PC-3 (cell line): ENCODE measurements around the gene CBL.

Experiments
- EZH2phosphoT487 ChIP-seq: fragments of 300-600 bp; sonication (generic); IDR thresholded peaks from 2 replicates; pipeline ENCODE4 v1.6.1; 2018; ENCODE audit warnings: mild to moderate bottlenecking, antibody characterized with exemption, low read length, borderline replicate concordance
- TF ChIP-seq, protein P1 (sequence below): fragments of 300-600 bp; sonication (generic); conservative IDR thresholded peaks from 2 replicates; pipeline ENCODE4 v1.5.1; 2017; ENCODE audit warnings: antibody characterized with exemption, low read depth, mild to moderate bottlenecking, low read length

DNA sequence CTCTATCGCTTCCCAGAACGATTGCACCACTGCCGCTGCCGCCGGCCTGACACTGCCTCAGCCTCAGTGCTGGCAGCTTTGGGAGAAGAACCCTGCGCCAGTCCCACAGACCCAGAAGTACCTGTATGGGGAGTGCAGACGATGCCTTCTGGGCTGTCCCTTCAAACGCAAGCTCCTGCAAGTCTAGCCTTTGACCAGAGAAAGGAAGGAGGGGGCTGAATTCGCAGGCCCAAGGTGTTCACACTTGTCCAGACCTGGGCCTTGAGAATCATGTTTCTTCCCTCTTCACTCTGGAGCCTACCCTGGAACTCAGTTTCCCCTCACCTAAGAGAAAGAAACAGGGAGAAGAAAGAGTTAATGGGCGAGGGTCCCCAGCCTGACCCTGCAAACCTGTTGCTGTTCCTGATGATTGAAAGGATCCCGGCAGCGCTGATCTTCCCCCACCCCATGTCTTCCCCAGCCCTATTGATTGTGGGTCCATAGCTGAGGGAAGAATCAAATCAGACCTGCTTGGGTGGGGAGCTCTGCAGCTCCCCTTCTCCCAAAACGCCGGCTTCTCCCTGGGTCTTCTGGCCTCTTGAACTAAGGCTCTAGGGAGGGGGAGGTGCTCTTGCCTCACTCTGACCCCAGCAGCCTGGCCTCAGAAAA lies 111.6 kb downstream of the CBL start:
- TF ChIP-seq, protein P1, sequence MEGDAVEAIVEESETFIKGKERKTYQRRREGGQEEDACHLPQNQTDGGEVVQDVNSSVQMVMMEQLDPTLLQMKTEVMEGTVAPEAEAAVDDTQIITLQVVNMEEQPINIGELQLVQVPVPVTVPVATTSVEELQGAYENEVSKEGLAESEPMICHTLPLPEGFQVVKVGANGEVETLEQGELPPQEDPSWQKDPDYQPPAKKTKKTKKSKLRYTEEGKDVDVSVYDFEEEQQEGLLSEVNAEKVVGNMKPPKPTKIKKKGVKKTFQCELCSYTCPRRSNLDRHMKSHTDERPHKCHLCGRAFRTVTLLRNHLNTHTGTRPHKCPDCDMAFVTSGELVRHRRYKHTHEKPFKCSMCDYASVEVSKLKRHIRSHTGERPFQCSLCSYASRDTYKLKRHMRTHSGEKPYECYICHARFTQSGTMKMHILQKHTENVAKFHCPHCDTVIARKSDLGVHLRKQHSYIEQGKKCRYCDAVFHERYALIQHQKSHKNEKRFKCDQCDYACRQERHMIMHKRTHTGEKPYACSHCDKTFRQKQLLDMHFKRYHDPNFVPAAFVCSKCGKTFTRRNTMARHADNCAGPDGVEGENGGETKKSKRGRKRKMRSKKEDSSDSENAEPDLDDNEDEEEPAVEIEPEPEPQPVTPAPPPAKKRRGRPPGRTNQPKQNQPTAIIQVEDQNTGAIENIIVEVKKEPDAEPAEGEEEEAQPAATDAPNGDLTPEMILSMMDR = no peak
- TF ChIP-seq EZH2phosphoT487 = no peak
